ENCODE data around the gene RPL14.
A peak's percentile ranks its signal among the peaks of the same experiment; 100 is the strongest.
"Not testable (repeated sequence)": the region's sequence is repeated elsewhere in the genome, so short reads cannot be mapped to it uniquely, and the experiment has no call there.

The RPL14 gene

GRCh38 chr3:40456940-40457823 is at the start of gene RPL14:
TSS of gene RPL14 (plus strand) at chr3:40457339. CDS start at chr3:40457472, 133 bp downstream.
- peak; percentile 89 to 94 (median 92) for DNase-seq

GRCh38 chr3:40407611-40408010 is 49.5 kb upstream of the RPL14 start:
- DNase-seq, result no peak

GRCh38 chr3:40414270-40414669 is 42.9 kb upstream of the RPL14 start:
- no peak for DNase-seq

- DNase-seq, result no peak
These were observed 39.1 kb upstream of the RPL14 start for GRCh38 chr3:40417845-40418543.

- peak in 1 of 6 experiments; percentile 4 for DNase-seq
These were observed 34.3 kb upstream of the RPL14 start for GRCh38 chr3:40422861-40423260.

- no peak for DNase-seq
These were observed 30.0 kb upstream of the RPL14 start for GRCh38 chr3:40427045-40427669.

GRCh38 chr3:40432793-40433192 is 24.3 kb upstream of the RPL14 start:
- DNase-seq, result no peak

- DNase-seq, result no peak
These were observed 19.2 kb upstream of the RPL14 start for GRCh38 chr3:40437889-40438288.

- DNase-seq, result no peak
These were observed 12.1 kb upstream of the RPL14 start for GRCh38 chr3:40445062-40445461.

- no peak for DNase-seq
These were observed 11.3 kb upstream of the RPL14 start for GRCh38 chr3:40445880-40446279.

GRCh38 chr3:40450438-40450837 is 6.7 kb upstream of the RPL14 start:
- DNase-seq, result no peak

GRCh38 chr3:40451551-40451950 is 5.6 kb upstream of the RPL14 start:
- DNase-seq, result no peak

- DNase-seq, result no peak
These were observed 5.1 kb upstream of the RPL14 start for GRCh38 chr3:40452057-40452456.

- DNase-seq, result no peak
These were observed 4.6 kb upstream of the RPL14 start for GRCh38 chr3:40452562-40452875.

- peak; percentile 83 to 95 (median 92) for DNase-seq
These were observed 4.0 kb upstream of the RPL14 start for GRCh38 chr3:40452876-40453730.

- DNase-seq, result no peak
These were observed 3.2 kb upstream of the RPL14 start for GRCh38 chr3:40453933-40454332.

- no peak for DNase-seq
These were observed 1.8 kb upstream of the RPL14 start for GRCh38 chr3:40455328-40455727.

- no peak for DNase-seq
These were observed 730 bp upstream of the RPL14 start for GRCh38 chr3:40456279-40456939.

GRCh38 chr3:40458473-40458872 is 1.3 kb downstream of the RPL14 start:
- DNase-seq, result no peak

- not testable (repeated sequence) for DNase-seq
These were observed 3.3 kb downstream of the RPL14 start for GRCh38 chr3:40460481-40460880.

- no peak for DNase-seq
These were observed 4.0 kb downstream of the RPL14 start for GRCh38 chr3:40461161-40461560.

- not testable (repeated sequence) for DNase-seq
These were observed 5.7 kb downstream of the RPL14 start for GRCh38 chr3:40462838-40463237.
